H1 (cell line): Measurements from ENCODE around the gene TVP23A. TPM values are rescaled to one million over a fixed set of nuclear protein-coding genes. Genes with fewer than 3 reads are reported as not detected.

Experiments
- ASH2L ChIP-seq: fragments of 200-600, 300-600 bp; sonication (generic); IDR thresholded peaks from one replicate; pipeline ENCODE4 v1.7.1; 2017; ENCODE audit warnings: low read length
- CTBP2 ChIP-seq: IDR thresholded peaks from 2 replicates; pipeline ENCODE4 v1.7.0; 2011; ENCODE audit warnings: borderline replicate concordance, mild to moderate bottlenecking, moderate library complexity, mixed read lengths, low read length; ENCODE audit not compliant: insufficient read depth, insufficient read length
- NRF1 ChIP-seq: IDR thresholded peaks from 2 replicates; pipeline ENCODE4 v1.6.1; 2011; ENCODE audit warnings: mild to moderate bottlenecking, low read depth, low read length, improper control_type of control experiment
- POLR2AphosphoS5 ChIP-seq: IDR thresholded peaks from 2 replicates; pipeline ENCODE4 v1.6.1; 2011; ENCODE audit warnings: low read depth, low read length
- polyA plus RNA-seq, 7 experiments: library from polyadenylated mRNA; depleted of rRNA in 3 of 7; stranded (reverse) in 5 of 7; unstranded in 2 of 7; fragments of >200 nt in 5 of 7; fragments of 200-250 nt in 2 of 7; gene quantifications; 1 replicate in 5 of 7; 2 replicates in 1 of 7; 4 replicates in 1 of 7; pipeline versions ENCODE4 v1.2.1 to v1.2.3, GENCODE V29; 2011 to 2013; ENCODE audit warnings: missing spikeins in 2 of 7, mixed read lengths in 2 of 7
- total RNA-seq: library from RNA; stranded (reverse); fragmentation: NEBNext Ultra II Directional; extraction: Animal tissue kit (Norgen Biotek cat#: 25700); gene quantifications from 2 replicates; pipeline ENCODE4 v1.2.1, GENCODE V29; 2021
- TF ChIP-seq, protein P1 (sequence below): IDR thresholded peaks from 2 replicates; pipeline ENCODE4 v1.6.1; 2012; ENCODE audit warnings: low read length, inconsistent platforms

TVP23A gene
- total and polyA plus RNA-seq, 2 of the 8 experiments (the other 6 are each of a cell fraction or from before 2014, with no cell fraction given) = 2.2 to 3.1 TPM

GRCh38 chr16:10808850-10809249 is 9.7 kb downstream of the TVP23A start (continued):
- TF ChIP-seq, protein P1, sequence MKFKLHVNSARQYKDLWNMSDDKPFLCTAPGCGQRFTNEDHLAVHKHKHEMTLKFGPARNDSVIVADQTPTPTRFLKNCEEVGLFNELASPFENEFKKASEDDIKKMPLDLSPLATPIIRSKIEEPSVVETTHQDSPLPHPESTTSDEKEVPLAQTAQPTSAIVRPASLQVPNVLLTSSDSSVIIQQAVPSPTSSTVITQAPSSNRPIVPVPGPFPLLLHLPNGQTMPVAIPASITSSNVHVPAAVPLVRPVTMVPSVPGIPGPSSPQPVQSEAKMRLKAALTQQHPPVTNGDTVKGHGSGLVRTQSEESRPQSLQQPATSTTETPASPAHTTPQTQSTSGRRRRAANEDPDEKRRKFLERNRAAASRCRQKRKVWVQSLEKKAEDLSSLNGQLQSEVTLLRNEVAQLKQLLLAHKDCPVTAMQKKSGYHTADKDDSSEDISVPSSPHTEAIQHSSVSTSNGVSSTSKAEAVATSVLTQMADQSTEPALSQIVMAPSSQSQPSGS = no peak
- TF ChIP-seq ASH2L (no peak), CTBP2 (no peak), NRF1 (no peak), POLR2AphosphoS5 (no peak)
